ENCODE measurements around the gene ORAI1.
"Not testable (repeated sequence)": the region's sequence is repeated elsewhere in the genome, so short reads cannot be mapped to it uniquely, and the experiment has no call there.

The ORAI1 gene

GRCh38 chr12:121602766-121603165 is 23.6 kb upstream of the ORAI1 start:
- in situ Hi-C loops (cut with HindIII; ENCODE audit: low sequenced_read_pairs) = no loop called here

GRCh38 chr12:121603581-121603980 is 22.7 kb upstream of the ORAI1 start:
- in situ Hi-C loops (cut with HindIII; ENCODE audit: low sequenced_read_pairs) = no loop called here

GRCh38 chr12:121608301-121608700 is 18.0 kb upstream of the ORAI1 start:
- in situ Hi-C loops (cut with HindIII; ENCODE audit: low sequenced_read_pairs) = no loop called here

GRCh38 chr12:121610239-121611149 is 15.8 kb upstream of the ORAI1 start:
- in situ Hi-C loops (cut with HindIII; ENCODE audit: low sequenced_read_pairs) = no loop called here

- in situ Hi-C loops (cut with HindIII; ENCODE audit: low sequenced_read_pairs) = no loop called here
Measured at GRCh38 chr12:121611306-121611705, 15.0 kb upstream of the ORAI1 start.

GRCh38 chr12:121613462-121613861 is 12.9 kb upstream of the ORAI1 start:
- in situ Hi-C loops (cut with HindIII; ENCODE audit: low sequenced_read_pairs) = no loop called here

GRCh38 chr12:121614872-121615467 is 11.4 kb upstream of the ORAI1 start:
- in situ Hi-C loops (cut with HindIII; ENCODE audit: low sequenced_read_pairs) = no loop called here

- in situ Hi-C loops (cut with HindIII; ENCODE audit: low sequenced_read_pairs) = no loop called here
Measured at GRCh38 chr12:121618659-121619233, 7.6 kb upstream of the ORAI1 start.

- in situ Hi-C loops (cut with HindIII; ENCODE audit: low sequenced_read_pairs) = no loop called here
Measured at GRCh38 chr12:121620333-121620891, 5.9 kb upstream of the ORAI1 start.

GRCh38 chr12:121626853-121627640 is 717 bp downstream of the ORAI1 start:
- in situ Hi-C loops (cut with HindIII; ENCODE audit: low sequenced_read_pairs) = loop anchor here (5.0 kb wide), 2 partner anchors 65 to 105 kb away; no protein-coding TSS in a partner anchor

- in situ Hi-C loops (cut with HindIII; ENCODE audit: low sequenced_read_pairs) = loop anchor here (5.0 kb wide), 2 partner anchors 66 to 106 kb away; no protein-coding TSS in a partner anchor
Measured at GRCh38 chr12:121628037-121628436, 1.7 kb downstream of the ORAI1 start.

GRCh38 chr12:121628536-121628935 is 2.2 kb downstream of the ORAI1 start:
- in situ Hi-C loops (cut with HindIII; ENCODE audit: low sequenced_read_pairs) = loop anchor here (5.0 kb wide), 2 partner anchors 66 to 106 kb away; no protein-coding TSS in a partner anchor

GRCh38 chr12:121630791-121631355 is 4.5 kb downstream of the ORAI1 start:
- in situ Hi-C loops (cut with HindIII; ENCODE audit: low sequenced_read_pairs) = no loop called here

GRCh38 chr12:121632069-121632970 is 6.0 kb downstream of the ORAI1 start:
- in situ Hi-C loops (cut with HindIII; ENCODE audit: low sequenced_read_pairs) = no loop called here

GRCh38 chr12:121633833-121634196 is 7.5 kb downstream of the ORAI1 start:
- in situ Hi-C loops (cut with HindIII; ENCODE audit: low sequenced_read_pairs) = not testable (repeated sequence)

- in situ Hi-C loops (cut with HindIII; ENCODE audit: low sequenced_read_pairs) = no loop called here
Measured at GRCh38 chr12:121634836-121635235, 8.5 kb downstream of the ORAI1 start.

GRCh38 chr12:121637231-121637914 is 11.0 kb downstream of the ORAI1 start:
- in situ Hi-C loops (cut with HindIII; ENCODE audit: low sequenced_read_pairs) = no loop called here

- in situ Hi-C loops (cut with HindIII; ENCODE audit: low sequenced_read_pairs) = no loop called here
Measured at GRCh38 chr12:121638298-121639202, 12.2 kb downstream of the ORAI1 start.
